Activated gamma-delta T cell (primary cell): Measurements from ENCODE around the gene OSBPL3.
"Not testable (repeated sequence)": the region's sequence is repeated elsewhere in the genome, so short reads cannot be mapped to it uniquely, and the experiment has no call there.

Experiments used
- DNase-seq: peaks from one replicate; lab custom pipeline; 2025; lab: John Stamatoyannopoulos, UW

OSBPL3 gene

GRCh38 chr7:24920451-24921361, 59.3 kb downstream of the OSBPL3 start:
- DNase-seq, result no peak

- DNase-seq, result no peak
Measured at GRCh38 chr7:24917510-24918239, 62.3 kb downstream of the OSBPL3 start.

GRCh38 chr7:24916463-24917040, 63.4 kb downstream of the OSBPL3 start:
- DNase-seq, result no peak

- DNase-seq, result no peak
Measured at GRCh38 chr7:24914465-24914859, 65.5 kb downstream of the OSBPL3 start.

- DNase-seq, result no peak
Measured at GRCh38 chr7:24913801-24914464, 66.0 kb downstream of the OSBPL3 start.

GRCh38 chr7:24912874-24913514, 67.0 kb downstream of the OSBPL3 start:
- no peak for DNase-seq

DNA sequence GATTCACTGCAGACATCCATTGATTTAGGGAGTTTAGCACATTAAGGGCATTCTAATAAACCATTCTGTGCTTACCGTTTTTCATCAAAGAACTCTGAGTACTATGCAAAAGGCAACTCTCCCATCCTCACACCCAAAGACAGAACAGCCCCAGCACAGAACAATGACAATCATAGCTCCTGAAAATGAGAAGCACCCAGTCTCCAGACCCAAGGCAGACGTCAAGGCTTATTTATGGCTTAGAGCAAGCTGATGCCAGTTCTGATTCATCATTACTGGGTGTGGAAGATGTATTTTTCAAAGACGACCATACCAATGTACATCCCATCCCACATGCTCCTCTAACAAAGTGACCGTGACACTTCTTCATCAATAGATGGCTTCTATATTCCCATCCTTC, 67.6 kb downstream of the OSBPL3 start:
- DNase-seq, result no peak

DNA sequence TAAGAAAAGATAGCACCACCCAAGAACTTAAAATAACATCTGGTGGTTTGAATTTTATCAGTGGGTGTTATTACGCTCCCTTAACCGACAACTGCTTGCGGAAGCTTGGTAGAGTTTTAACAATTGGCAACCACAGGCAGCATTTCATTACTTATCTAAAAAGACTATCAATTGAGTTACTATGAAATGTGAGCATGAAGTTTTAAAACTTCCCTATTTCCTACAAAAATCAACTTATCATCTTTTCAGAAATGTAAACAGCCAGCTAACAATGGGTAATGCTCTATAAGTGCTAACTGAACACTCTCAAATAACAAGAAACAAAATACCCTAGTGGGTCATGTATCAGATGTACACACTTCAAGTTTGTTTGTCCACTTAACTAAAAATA, 68.8 kb downstream of the OSBPL3 start:
- no peak for DNase-seq

DNA sequence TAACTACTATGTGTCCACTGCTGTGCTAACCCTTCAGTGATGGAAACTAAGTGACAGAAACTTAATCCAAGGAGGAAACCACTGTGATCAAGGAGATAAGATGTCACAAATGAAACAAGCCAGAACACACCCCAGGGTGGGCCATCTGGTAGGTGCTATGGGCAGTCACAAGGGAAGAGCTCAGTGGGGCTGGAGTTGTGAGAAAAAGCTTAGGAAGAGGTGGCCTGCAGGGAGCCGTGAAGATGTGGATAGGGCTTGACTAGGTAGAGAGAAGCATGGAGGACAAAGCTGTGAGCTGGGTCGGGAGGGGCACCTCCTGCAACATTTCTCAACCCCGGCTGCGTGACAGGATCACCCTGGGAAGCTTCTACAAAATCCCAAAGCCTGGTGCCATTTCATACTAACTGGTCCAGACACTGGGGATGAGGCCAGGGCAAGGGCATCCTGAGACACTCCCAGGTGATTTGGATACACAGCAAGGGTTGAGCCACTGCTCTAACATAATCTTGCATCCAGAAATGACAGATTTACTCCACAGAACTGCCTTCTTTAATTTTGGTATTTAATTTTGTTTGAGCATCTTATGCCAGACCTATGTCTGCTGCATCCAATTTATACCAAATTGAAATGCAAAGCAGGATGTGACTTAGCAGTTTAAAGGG, 69.3 kb downstream of the OSBPL3 start:
- DNase-seq, result no peak

GRCh38 chr7:24908727-24909126, 71.3 kb downstream of the OSBPL3 start:
- no peak for DNase-seq

DNA sequence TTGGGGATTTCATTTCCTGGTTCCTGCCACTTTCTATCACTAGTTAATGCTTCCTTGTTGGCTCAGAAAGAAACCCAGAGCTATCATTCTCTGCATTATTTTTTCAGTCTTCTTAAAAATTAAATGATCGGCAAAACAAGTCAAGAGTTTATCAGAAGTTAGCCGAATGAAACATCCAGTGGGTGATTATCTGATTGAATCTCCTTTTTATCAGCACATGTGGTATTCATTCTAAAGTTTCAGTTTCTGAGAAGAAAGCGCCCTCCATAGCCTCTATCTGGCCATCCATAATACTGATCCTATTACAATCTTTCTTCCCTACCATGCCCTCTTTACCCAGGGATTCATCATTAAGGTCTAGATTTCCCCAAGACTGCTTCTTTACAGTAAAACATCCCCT, 71.8 kb downstream of the OSBPL3 start:
- no peak for DNase-seq

DNA sequence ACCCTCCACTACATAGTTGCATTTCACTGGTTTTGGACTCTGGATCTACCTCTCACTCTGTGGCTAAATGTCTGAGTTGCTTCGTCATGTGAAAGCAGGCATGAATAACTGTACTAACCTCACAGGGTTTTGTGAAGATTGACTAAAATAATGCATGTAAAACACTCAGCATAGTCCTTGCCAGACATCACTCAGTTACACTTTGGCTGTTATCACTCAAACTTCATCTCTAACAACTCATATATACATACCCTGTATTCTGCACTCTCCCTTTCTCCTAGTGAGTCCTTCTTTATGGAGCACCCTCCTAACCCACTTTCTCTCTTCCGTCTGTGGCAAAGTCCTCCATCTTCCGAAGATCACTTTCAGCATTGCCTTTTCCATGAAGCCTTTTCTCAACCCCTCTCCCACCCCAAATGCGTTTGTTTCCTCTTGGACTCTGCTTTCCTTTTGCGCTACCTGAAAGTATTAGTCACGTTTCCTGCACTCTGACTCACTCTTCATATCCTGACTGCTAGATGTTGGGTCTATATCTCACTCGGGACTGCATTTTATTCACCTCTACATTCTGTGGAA, 72.6 kb downstream of the OSBPL3 start:
- DNase-seq, result no peak

GRCh38 chr7:24905996-24906770, 73.8 kb downstream of the OSBPL3 start:
- no peak for DNase-seq

- not testable (repeated sequence) for DNase-seq
Measured at GRCh38 chr7:24903992-24904391, 76.0 kb downstream of the OSBPL3 start.

- DNase-seq, result no peak
Measured at GRCh38 chr7:24903559-24903958, 76.4 kb downstream of the OSBPL3 start.

DNA sequence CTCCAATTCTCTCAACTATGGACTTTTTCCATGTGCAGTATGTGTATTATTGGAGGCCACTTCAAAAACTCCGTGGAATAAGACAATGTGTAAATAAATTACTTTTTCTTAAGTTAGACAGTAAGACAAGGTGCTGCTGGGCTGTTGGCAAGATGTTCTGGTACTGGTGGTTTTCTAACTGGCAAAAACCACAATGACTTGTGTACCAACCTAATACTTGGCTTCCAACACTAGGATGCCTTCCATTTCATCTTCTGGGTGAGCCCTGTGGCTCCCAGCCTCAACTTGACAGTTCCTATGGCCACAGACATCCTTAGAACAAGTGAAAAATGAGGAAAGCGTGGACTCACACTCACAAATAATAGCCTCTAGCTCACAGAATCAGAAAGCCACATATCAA, 77.0 kb downstream of the OSBPL3 start:
- no peak for DNase-seq

DNA sequence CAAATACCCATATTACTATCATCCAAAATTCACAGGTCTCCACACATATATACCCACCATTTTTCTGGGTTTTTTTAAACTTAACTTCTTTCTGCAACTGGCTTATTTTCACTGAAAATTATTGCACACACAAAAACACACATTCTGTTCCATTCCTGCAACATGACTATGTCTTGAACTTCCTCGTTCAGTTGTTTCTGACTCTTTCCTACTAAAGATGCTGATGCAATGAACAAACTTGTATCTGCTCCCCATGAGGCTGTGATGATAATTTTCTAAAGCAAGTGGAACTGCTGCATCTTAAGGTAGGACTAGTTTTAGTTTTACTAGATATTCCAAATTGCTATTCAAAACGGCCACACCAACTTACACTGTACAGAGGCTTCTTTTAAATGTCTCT, 77.7 kb downstream of the OSBPL3 start:
- no peak for DNase-seq

- DNase-seq, result no peak
Measured at GRCh38 chr7:24899905-24900304, 80.1 kb downstream of the OSBPL3 start.

- no peak for DNase-seq
Measured at GRCh38 chr7:24899161-24899560, 80.8 kb downstream of the OSBPL3 start.

DNA sequence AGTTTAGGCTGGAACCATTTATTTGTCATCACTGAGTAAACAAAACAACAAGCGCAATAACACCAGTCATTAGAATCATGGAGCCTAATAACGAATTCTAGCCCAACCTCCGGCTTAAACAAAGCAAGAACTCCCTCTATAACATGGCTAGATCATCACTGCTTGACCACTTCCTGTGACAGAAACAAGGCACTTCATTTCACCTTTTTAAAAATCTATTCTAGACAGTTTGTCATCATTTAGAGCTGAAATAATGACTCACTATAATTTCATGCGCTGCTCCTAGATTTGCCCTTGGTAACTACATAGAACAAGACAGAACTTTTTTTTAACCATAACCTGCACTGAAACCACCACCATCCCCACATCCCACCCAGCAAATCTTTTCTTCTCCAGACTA, 81.3 kb downstream of the OSBPL3 start:
- no peak for DNase-seq
